Adrenal gland (tissue), 19 donors: ENCODE data around the gene FGFBP2. TPM values are rescaled to one million over a fixed set of nuclear protein-coding genes. Genes with fewer than 3 reads are reported as not detected.
A peak's percentile ranks its signal among the peaks of the same experiment; 100 is the strongest.

Source experiments
- DNase-seq, 7 donors: peaks; one replicate each; pipeline ENCODE4 v3.0.0-alpha.2; 2019 to 2020
- H3K27ac ChIP-seq, 5 donors: fragments of 200-600 bp; sonication (generic) in 4 of 5; 1 replicate in 3 of 5; 2 replicates in 2 of 5; pipeline versions ENCODE4 v1.5.1 to v1.8.0; 2016 to 2020; ENCODE audit warnings: mild to moderate bottlenecking in 1 of 5
- H3K27me3 ChIP-seq: fragments of 200-600 bp; 2 replicates; pipeline ENCODE4 v1.8.0; 2021
- H3K36me3 ChIP-seq, 2 donors: fragments of 200-600 bp; replicated peaks in 1 of 2; 1 replicate in 1 of 2; 2 replicates in 1 of 2; pipeline versions ENCODE4 v1.5.1 to v1.8.0; 2018 to 2022
- H3K4me1 ChIP-seq, 2 donors: fragments of 200-600 bp; replicated peaks in 1 of 2; 1 replicate in 1 of 2; 2 replicates in 1 of 2; pipeline versions ENCODE4 v1.5.1 to v1.8.0; 2018 to 2021
- H3K4me3 ChIP-seq, 4 donors: fragments of 200-600 bp; sonication (generic) in 3 of 4; one replicate each; pipeline ENCODE4 v1.5.1; 2016 to 2018
- H3K9me3 ChIP-seq, 3 donors: fragments of 200-600 bp; sonication (generic) in 1 of 3; replicated peaks in 1 of 3; 1 replicate in 2 of 3; 2 replicates in 1 of 3; pipeline versions ENCODE4 v1.5.1 to v1.8.0; 2016 to 2021
- CTCF ChIP-seq, 6 experiments: fragments of 450-650 bp in 4 of 6; fragments of 200-600 bp in 2 of 6; sonication (generic) in 1 of 6; IDR thresholded peaks; 1 replicate in 5 of 6; 2 replicates in 1 of 6; pipeline versions ENCODE4 v1.5.1 to v1.8.0; 2016 to 2021; ENCODE audit warnings: antibody characterized with exemption in 6 of 6, mild to moderate bottlenecking in 2 of 6, moderate library complexity in 1 of 6
- POLR2A ChIP-seq, 2 donors: fragments of 450-650 bp; IDR thresholded peaks; one replicate each; pipeline ENCODE4 v1.6.1; 2017; ENCODE audit warnings: antibody characterized with exemption in 2 of 2, mild to moderate bottlenecking in 2 of 2, moderate library complexity in 1 of 2
- WGBS, 4 donors: extraction: QIAGEN DNeasy Blood & Tissue Kit in 2 of 4; methylation state at CpG; one replicate each; pipeline versions ENCODE4 v1.1.5 to v1.1.7; 2013 to 2017; 5-methylcytosine and 5-hydroxymethylcytosine counted together
- intact Hi-C, 2 donors: fragments of 100-400 bp; cut with DNase I; formaldehyde crosslinking; loops; one replicate each; pipeline versions ENCODE4 v1.14.1 to v1.15.0; 2022 to 2023
- long read RNA-seq, 10 donors: library from polyadenylated mRNA in 3 of 10; unstranded in 2 of 10; stranded (forward) in 1 of 10; transcript quantifications; one replicate each; pipeline ENCODE4 v2.0.0 and lab custom pipeline, GENCODE V29; 2021 to 2026
- polyA plus RNA-seq, 3 donors: library from polyadenylated mRNA; stranded (reverse); fragments of 200-250 nt in 2 of 3; fragments of 350-450 nt in 1 of 3; fragmentation: Illumina TruSeq in 1 of 3; extraction: RNeasy Lipid Tissue Mini Kit (QIAGEN cat#74804) in 1 of 3; gene quantifications; one replicate each; pipeline ENCODE4 v1.2.3, GENCODE V29; 2013 to 2014
- total RNA-seq, 9 donors: library from RNA; depleted of rRNA in 4 of 9; stranded (reverse); fragments of >200 nt in 4 of 9; fragments of 120-200 nt in 1 of 9; fragmentation: NEBNext Ultra II Directional in 1 of 9; extraction: Animal tissue kit (Norgen Biotek cat#: 25700) in 1 of 9; gene quantifications; one replicate each; pipeline versions ENCODE4 v1.1.0 to v1.2.4, GENCODE V29; 2013 to 2023
- donor health status: healthy with polysubstance abuse.
- donor health status: Bipolar disorder and iron deficiency.
- donor health status: DM: yes; HTN: yes; CAD: no.
- donor health status: DM: no; HTN: no; CAD: no.
- donor health status: DM: no; HTN: no; CAD: no.
- donor health status: DM: yes; HTN: yes; CAD: no.

FGFBP2 gene
- 1 to 10 TPM in 3 of 9 donors, under 1 TPM in 4, not detected in 2; 0.29 to 2.9 (median 0.83) TPM for total RNA-seq
- polyA plus RNA-seq: 1 to 10 TPM in 2 of 3 donors, under 1 TPM in 1; 0.26 to 1.3 (median 1.0) TPM
- long read RNA-seq, donor 1: 0 reads
- long read RNA-seq, donor 2: 0 reads
- long read RNA-seq, donor 3: 0 reads
- long read RNA-seq, donor 4: 0 reads
- long read RNA-seq, donor 5: 0 reads
- long read RNA-seq, donor 6, partial matches to known transcripts: 0 of 1 reads
- long read RNA-seq, donor 6, other reads (novel, unspliced or antisense): 0 of 1 reads
- long read RNA-seq, donor 7: 0 reads
- long read RNA-seq, donor 8: 0 reads
- long read RNA-seq, donor 9: 0 reads
- long read RNA-seq, donor 10: 0 reads

GRCh38 chr4:15963001-15963451 lies at the start of gene FGFBP2:
TSS of gene FGFBP2 (minus strand) at chr4:15963175. CDS start at chr4:15963129, 46 bp downstream.
- H3K27ac ChIP-seq: no peak within 1 kb of the TSS
- H3K4me3 ChIP-seq: no peak within 1 kb of the TSS
- intact Hi-C loops: no loop called here
- H3K27me3 ChIP-seq: no peaks in the 10 kb centered on the region
- DNase-seq: peak in 3 of 7 donors; percentile 10 to 80 (median 18)
- no peaks in the 10 kb centered on the region for H3K9me3 ChIP-seq
- no peaks in the 10 kb centered on the region for H3K4me1 ChIP-seq
- 46 to 54% (median 49%) methylated on average over 7 to 9 of the region's 9 CpGs for WGBS, 4 donors
- peak in 2 of 6 experiments; percentile 28 to 44 for TF ChIP-seq CTCF (IDR thresholded peaks at IDR 0.05)
- TF ChIP-seq POLR2A (IDR thresholded peaks at IDR 0.05): no peak
- no peaks in the 10 kb centered on the region for H3K36me3 ChIP-seq

GRCh38 chr4:16011173-16011572 lies 48.2 kb upstream of the FGFBP2 start:
- no peak overlapping the region for H3K27ac ChIP-seq
- intact Hi-C loops: no loop called here
- 78 to 89% (median 83%) methylated on average over 6 of the region's 6 CpGs for WGBS, 4 donors
- no peaks in the 10 kb centered on the region for H3K27me3 ChIP-seq
- DNase-seq: no peak
- H3K4me3 ChIP-seq: no peak overlapping the region
- no peak for TF ChIP-seq CTCF (IDR thresholded peaks at IDR 0.05)
- TF ChIP-seq POLR2A (IDR thresholded peaks at IDR 0.05): no peak
- no peaks in the 10 kb centered on the region for H3K4me1 ChIP-seq
- no peaks in the 10 kb centered on the region for H3K36me3 ChIP-seq
- no peaks in the 10 kb centered on the region for H3K9me3 ChIP-seq

- no peaks in the 10 kb centered on the region for H3K36me3 ChIP-seq
- H3K27me3 ChIP-seq: no peaks in the 10 kb centered on the region
- no peak for DNase-seq
- H3K4me3 ChIP-seq: no peak overlapping the region
- no peaks in the 10 kb centered on the region for H3K4me1 ChIP-seq
- H3K27ac ChIP-seq: no peak overlapping the region
- intact Hi-C loops: no loop called here
- 79 to 90% (median 84%) methylated on average over 4 of the region's 4 CpGs for WGBS, 4 donors
- TF ChIP-seq POLR2A (IDR thresholded peaks at IDR 0.05): no peak
- TF ChIP-seq CTCF (IDR thresholded peaks at IDR 0.05): no peak
- no peaks in the 10 kb centered on the region for H3K9me3 ChIP-seq
Observed at GRCh38 chr4:16009153-16009552, 46.2 kb upstream of the FGFBP2 start.

GRCh38 chr4:16007471-16008095 lies 44.6 kb upstream of the FGFBP2 start:
- TF ChIP-seq CTCF (IDR thresholded peaks at IDR 0.05): no peak
- TF ChIP-seq POLR2A (IDR thresholded peaks at IDR 0.05): no peak
- no peaks in the 10 kb centered on the region for H3K4me1 ChIP-seq
- DNase-seq: no peak
- H3K4me3 ChIP-seq: no peak overlapping the region
- H3K9me3 ChIP-seq: no peaks in the 10 kb centered on the region
- H3K27me3 ChIP-seq: no peaks in the 10 kb centered on the region
- peak overlapping the region in 1 of 5 donors; percentile 7 for H3K27ac ChIP-seq
- 59 to 81% (median 72%) methylated on average over 5 of the region's 5 CpGs for WGBS, 4 donors
- no peaks in the 10 kb centered on the region for H3K36me3 ChIP-seq
- intact Hi-C loops: no loop called here
